Fibroblast of skin of left biceps (primary cell): ENCODE data around the gene HDAC4.
"Not testable (repeated sequence)": the region's sequence is repeated elsewhere in the genome, so short reads cannot be mapped to it uniquely, and the experiment has no call there.

Experiments
- DNase-seq, 2 experiments: peaks; one replicate each; pipeline ENCODE4 v3.0.0-alpha.2; 2013; ENCODE audit warnings: low read depth in 2 of 2

HDAC4 gene

GRCh38 chr2:239086325-239087020 lies 314.3 kb downstream of the HDAC4 start:
- DNase-seq: no peak

GRCh38 chr2:239085201-239085992 lies 315.4 kb downstream of the HDAC4 start:
- no peak for DNase-seq

GRCh38 chr2:239084007-239084406 lies 316.8 kb downstream of the HDAC4 start:
- no peak for DNase-seq

- no peak for DNase-seq
Observed at GRCh38 chr2:239082425-239082824, 318.4 kb downstream of the HDAC4 start.

- no peak for DNase-seq
Observed at GRCh38 chr2:239081622-239082021, 319.2 kb downstream of the HDAC4 start.

- no peak for DNase-seq
Observed at GRCh38 chr2:239081046-239081445, 319.8 kb downstream of the HDAC4 start.

GRCh38 chr2:239079671-239080294 lies 321.0 kb downstream of the HDAC4 start:
- no peak for DNase-seq

GRCh38 chr2:239078128-239078924 lies 322.5 kb downstream of the HDAC4 start:
- no peak for DNase-seq

- no peak for DNase-seq
Observed at GRCh38 chr2:239077260-239077659, 323.6 kb downstream of the HDAC4 start.

GRCh38 chr2:239075918-239076758 lies 324.7 kb downstream of the HDAC4 start:
- no peak for DNase-seq

GRCh38 chr2:239073745-239074530 lies 326.9 kb downstream of the HDAC4 start:
- no peak for DNase-seq

GRCh38 chr2:239073270-239073669 lies 327.6 kb downstream of the HDAC4 start:
- no peak for DNase-seq

GRCh38 chr2:239072786-239073185 lies 328.0 kb downstream of the HDAC4 start:
- no peak for DNase-seq

- DNase-seq: no peak
Observed at GRCh38 chr2:239070466-239070865, 330.4 kb downstream of the HDAC4 start.

- DNase-seq: not testable (repeated sequence)
Observed at GRCh38 chr2:239069362-239070333, 331.2 kb downstream of the HDAC4 start.

- no peak for DNase-seq
Observed at GRCh38 chr2:239068411-239068810, 332.4 kb downstream of the HDAC4 start.

GRCh38 chr2:239067196-239067865 lies 333.5 kb downstream of the HDAC4 start:
- no peak for DNase-seq

GRCh38 chr2:239066597-239066996 lies 334.2 kb downstream of the HDAC4 start:
- DNase-seq: no peak
